Parathyroid adenoma (tissue), 2 donors: ENCODE data around the gene MED9.

Experiments used
- H2AFZ ChIP-seq: fragments of 300-600 bp; sonication (generic); one replicate; pipeline ENCODE4 v1.7.0; 2017; ENCODE audit warnings: antibody characterized with exemption, mild to moderate bottlenecking
- H3K27ac ChIP-seq: fragments of 300-600 bp; sonication (generic); one replicate; pipeline ENCODE4 v1.7.0; 2017
- H3K27me3 ChIP-seq: fragments of 300-600 bp; sonication (generic); one replicate; pipeline ENCODE4 v1.7.0; 2017; ENCODE audit warnings: low read length; ENCODE audit not compliant: control insufficient read depth, insufficient read depth
- H3K36me3 ChIP-seq: fragments of 300-600 bp; sonication (generic); one replicate; pipeline ENCODE4 v1.7.0; 2017; ENCODE audit warnings: low read length; ENCODE audit not compliant: control insufficient read depth, insufficient read depth
- H3K4me1 ChIP-seq: fragments of 300-600 bp; sonication (generic); one replicate; pipeline ENCODE4 v1.7.0; 2017; ENCODE audit warnings: control low read depth
- H3K4me2 ChIP-seq: fragments of 300-600 bp; sonication (generic); one replicate; pipeline ENCODE4 v1.7.0; 2017; ENCODE audit warnings: low read length
- H3K4me3 ChIP-seq: fragments of 300-600 bp; sonication (generic); one replicate; pipeline ENCODE4 v1.7.0; 2017; ENCODE audit warnings: low read depth, low read length
- H3K79me2 ChIP-seq: fragments of 300-600 bp; sonication (generic); one replicate; pipeline ENCODE4 v1.7.0; 2017; ENCODE audit warnings: control low read depth
- H3K9ac ChIP-seq: fragments of 300-600 bp; sonication (generic); one replicate; pipeline ENCODE4 v1.7.0; 2017; ENCODE audit warnings: mild to moderate bottlenecking
- H3K9me3 ChIP-seq: fragments of 300-600 bp; sonication (generic); one replicate; pipeline ENCODE4 v1.7.0; 2017; ENCODE audit warnings: low read length; ENCODE audit not compliant: control insufficient read depth
- TF ChIP-seq, protein P1 (sequence below): fragments of 300-600 bp; sonication (generic); IDR thresholded peaks from one replicate; pipeline ENCODE4 v1.7.0; 2017; ENCODE audit warnings: antibody characterized with exemption, mild to moderate bottlenecking
- donor health status: primary hyperparathyroidism.

Gene MED9

DNA sequence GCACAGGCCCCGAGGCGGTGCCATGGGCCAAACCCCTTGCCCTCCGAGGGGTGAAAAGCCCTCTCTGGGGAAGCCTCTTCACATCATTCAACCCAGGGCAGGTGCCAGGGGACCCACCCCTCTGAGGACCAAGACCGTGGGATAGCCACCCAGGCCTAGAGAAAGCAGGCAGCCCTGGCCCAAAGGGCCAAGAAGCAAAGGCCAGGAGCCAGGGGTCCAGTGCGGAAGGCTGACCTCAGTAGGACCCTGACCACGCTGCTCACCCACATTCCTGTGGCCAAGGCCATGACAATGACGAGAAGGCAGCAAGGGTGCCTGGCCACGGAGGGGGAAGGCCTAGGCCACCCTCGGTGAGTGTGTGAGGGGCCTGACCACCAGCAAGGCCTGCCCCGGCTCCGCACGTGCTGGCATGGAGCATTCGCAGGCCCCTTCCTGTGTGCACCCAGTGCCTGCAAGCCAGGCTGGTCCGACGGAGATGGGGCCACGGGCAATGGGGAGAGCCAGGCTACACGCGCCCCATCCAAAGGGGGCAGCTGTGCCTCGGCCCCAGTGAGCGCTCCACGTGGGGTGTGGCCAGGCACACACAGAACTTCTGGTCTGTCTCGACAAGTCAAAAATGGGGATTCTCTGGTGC is 43.9 kb downstream of the MED9 start:
- no peak overlapping the region for H3K27ac ChIP-seq

DNA sequence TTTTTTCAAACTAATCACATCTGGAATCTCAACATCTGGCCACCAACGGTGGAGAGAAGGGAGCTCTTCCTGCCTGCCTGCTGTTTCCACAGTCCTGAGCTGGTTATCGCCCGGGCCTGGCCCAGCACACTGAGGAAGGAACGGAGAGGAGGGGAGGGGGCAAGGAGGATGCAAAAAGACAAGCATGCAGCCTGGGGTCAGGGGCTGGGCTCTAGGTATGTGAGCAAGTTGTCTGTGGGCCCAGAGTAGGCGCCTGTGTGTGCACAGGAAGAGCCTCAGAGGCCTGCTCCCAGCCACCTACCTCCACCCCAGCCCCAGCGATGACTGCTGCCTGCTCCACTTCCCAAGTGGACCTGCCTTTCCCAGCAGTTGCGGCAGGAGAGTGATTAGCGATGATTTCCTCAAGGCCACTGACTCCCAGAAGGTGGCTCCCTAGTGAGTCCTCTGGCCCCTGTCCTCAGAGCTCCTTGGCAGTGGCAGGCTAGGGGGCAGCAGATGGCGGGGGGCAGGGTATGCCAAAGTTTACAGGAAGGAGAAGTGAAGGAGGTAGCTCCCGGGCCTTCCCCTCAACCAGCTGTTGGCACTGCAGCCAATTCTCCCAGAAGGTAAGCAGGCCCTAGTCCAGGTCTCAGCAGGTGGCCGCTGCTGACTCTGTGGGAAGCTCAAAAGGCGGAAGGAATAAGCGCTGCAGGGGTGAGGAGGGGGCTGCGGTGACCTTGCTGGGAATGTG is 46.4 kb downstream of the MED9 start:
- Histone ChIP-seq H2AFZ (no peak overlapping the region), H3K9me3 (no peaks in the 10 kb centered on the region), H3K4me3 (no peak overlapping the region), H3K4me1 (no peaks in the 10 kb centered on the region), H3K4me2 (no peak overlapping the region), H3K27me3 (no peaks in the 10 kb centered on the region), H3K36me3 (no peaks in the 10 kb centered on the region), H3K9ac (no peak overlapping the region), H3K27ac (no peak overlapping the region), H3K79me2 (peaks cover 4% of the 10 kb centered on the region)
- TF ChIP-seq, protein P1, sequence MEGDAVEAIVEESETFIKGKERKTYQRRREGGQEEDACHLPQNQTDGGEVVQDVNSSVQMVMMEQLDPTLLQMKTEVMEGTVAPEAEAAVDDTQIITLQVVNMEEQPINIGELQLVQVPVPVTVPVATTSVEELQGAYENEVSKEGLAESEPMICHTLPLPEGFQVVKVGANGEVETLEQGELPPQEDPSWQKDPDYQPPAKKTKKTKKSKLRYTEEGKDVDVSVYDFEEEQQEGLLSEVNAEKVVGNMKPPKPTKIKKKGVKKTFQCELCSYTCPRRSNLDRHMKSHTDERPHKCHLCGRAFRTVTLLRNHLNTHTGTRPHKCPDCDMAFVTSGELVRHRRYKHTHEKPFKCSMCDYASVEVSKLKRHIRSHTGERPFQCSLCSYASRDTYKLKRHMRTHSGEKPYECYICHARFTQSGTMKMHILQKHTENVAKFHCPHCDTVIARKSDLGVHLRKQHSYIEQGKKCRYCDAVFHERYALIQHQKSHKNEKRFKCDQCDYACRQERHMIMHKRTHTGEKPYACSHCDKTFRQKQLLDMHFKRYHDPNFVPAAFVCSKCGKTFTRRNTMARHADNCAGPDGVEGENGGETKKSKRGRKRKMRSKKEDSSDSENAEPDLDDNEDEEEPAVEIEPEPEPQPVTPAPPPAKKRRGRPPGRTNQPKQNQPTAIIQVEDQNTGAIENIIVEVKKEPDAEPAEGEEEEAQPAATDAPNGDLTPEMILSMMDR, result no peak

More for the DNA sequence above, 43.9 kb downstream of the MED9 start:
- TF ChIP-seq, protein P1, result no peak
- Histone ChIP-seq H3K9me3 (no peaks in the 10 kb centered on the region), H3K4me1 (no peaks in the 10 kb centered on the region), H3K36me3 (no peaks in the 10 kb centered on the region), H3K9ac (no peak overlapping the region), H3K4me3 (no peak overlapping the region), H3K4me2 (no peak overlapping the region), H2AFZ (no peak overlapping the region), H3K79me2 (no peaks in the 10 kb centered on the region), H3K27me3 (no peaks in the 10 kb centered on the region)

DNA sequence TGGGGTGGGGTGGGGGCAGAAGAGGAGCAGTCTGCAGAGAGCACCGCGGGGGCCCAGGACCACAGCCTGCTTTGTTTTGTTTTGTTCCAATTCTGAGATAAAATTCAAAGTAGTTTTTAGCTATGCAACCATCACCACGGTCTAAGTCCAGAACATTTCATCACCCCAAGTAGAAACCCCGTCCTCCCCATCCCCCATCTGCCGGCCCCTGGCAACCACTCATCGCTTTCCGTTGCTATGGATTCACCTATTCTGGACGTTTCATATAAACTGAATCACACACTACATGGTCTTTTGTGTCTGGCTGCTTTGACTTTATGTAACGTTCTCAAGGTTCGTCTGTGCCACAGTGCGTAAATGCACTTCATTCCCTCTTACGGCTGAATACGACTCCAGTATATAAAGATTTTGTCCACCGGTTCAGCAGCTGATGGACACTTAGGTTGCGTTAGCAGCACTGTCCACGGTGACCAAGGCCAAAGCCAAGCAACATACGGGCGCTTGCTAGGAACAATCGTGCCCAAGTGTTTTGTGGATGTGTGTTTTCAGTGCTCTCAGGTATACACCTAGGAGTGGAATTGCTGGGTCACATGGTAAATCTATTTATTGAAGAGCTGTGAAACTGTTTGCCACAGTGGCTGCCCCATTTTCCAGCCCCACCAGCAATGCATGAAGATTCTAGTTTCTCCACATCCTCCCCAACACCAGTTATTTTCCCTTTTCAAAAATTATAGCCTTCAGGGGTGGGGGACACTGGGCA is 47.1 kb downstream of the MED9 start:
- Histone ChIP-seq H3K4me3 (no peak overlapping the region), H3K9ac (no peak overlapping the region), H3K4me1 (no peaks in the 10 kb centered on the region), H3K27ac (no peak overlapping the region), H3K27me3 (no peaks in the 10 kb centered on the region), H3K79me2 (peaks cover 10% of the 10 kb centered on the region), H3K36me3 (no peaks in the 10 kb centered on the region), H2AFZ (no peak overlapping the region), H3K9me3 (no peaks in the 10 kb centered on the region), H3K4me2 (no peak overlapping the region)
- TF ChIP-seq, protein P1, result no peak

DNA sequence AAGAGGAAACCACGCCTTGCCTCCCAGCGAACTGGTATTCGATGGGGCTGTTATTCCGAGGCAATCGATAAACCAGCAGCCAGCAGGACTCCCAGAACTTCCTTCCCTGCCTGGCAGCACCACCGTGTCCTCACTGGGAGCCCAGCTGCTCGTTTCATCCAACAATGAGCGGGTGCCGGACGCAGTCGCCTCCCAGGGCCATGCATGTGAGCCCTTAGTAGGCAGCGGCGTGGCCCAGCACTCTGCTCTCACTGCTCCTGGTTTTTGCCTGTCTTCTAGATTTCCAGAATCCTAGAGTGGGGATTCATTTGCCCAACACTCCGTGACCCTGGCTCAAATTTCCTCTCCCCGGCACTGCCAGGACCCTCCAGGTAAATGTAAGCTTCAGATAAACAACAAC is 48.5 kb downstream of the MED9 start:
- H2AFZ ChIP-seq, result no peak overlapping the region
- H3K4me3 ChIP-seq, result no peak overlapping the region
- peaks cover 12% of the 10 kb centered on the region for H3K79me2 ChIP-seq
- H3K36me3 ChIP-seq, result no peaks in the 10 kb centered on the region
- H3K9ac ChIP-seq, result no peak overlapping the region
- no peak overlapping the region for H3K27ac ChIP-seq
- no peaks in the 10 kb centered on the region for H3K27me3 ChIP-seq
- H3K4me2 ChIP-seq, result no peak overlapping the region
- H3K9me3 ChIP-seq, result no peaks in the 10 kb centered on the region
- no peaks in the 10 kb centered on the region for H3K4me1 ChIP-seq
- TF ChIP-seq, protein P1, result no peak
